ENCODE measurements around the gene STYXL2. TPM values are rescaled to one million over a fixed set of nuclear protein-coding genes. Genes with fewer than 3 reads are reported as not detected.

Gene STYXL2
- total and polyA plus RNA-seq, 2 experiments from 2014 or later: 0.17 to 0.40 TPM

GRCh38 chr1:167132301-167133010 lies 38.6 kb downstream of the STYXL2 start:
- Histone ChIP-seq H3K9me2 (ENCODE audit: insufficient read depth) (peaks cover 3% of the 10 kb centered on the region; the same call in 1 of the 2 replicates), H3K4me1 (ENCODE audit: insufficient read depth) (peaks cover 26% of the 10 kb centered on the region), H2AFZ (no peak overlapping the region), H3K27me3 (ENCODE audit: insufficient read depth) (no peaks in the 10 kb centered on the region), H3K4me2 (no peak overlapping the region), H4K20me1 (replicated peaks; ENCODE audit: insufficient read depth) (no peaks in the 10 kb centered on the region), H3K4me3 (no peak overlapping the region), H3K36me3 (ENCODE audit: insufficient read depth) (no peaks in the 10 kb centered on the region), H3K79me2 (replicated peaks; ENCODE audit: insufficient read depth) (no peaks in the 10 kb centered on the region), H3F3A (replicated peaks; ENCODE audit: low read depth) (no peaks in the 10 kb centered on the region), H3K27ac (ENCODE audit: low read depth) (no peak overlapping the region)
- ATAC-seq: no peak
- Mint-ChIP-seq H3K27ac (no peak overlapping the region), H3K4me1 (peaks cover 25% of the 10 kb centered on the region), H3K9me3 (peaks cover 4% of the 10 kb centered on the region; the same call in 2 of the 3 replicates), H3K36me3 (ENCODE audit: low read depth) (peaks cover 5% of the 10 kb centered on the region; the same call in 1 of the 3 replicates), H3K4me3 (no peak overlapping the region), H3K27me3 (ENCODE audit: insufficient read depth, low read depth, poor library complexity) (peaks cover 6% of the 10 kb centered on the region)
- no peak for DNase-seq (ENCODE audit: low spot score)
- no peak for TF ChIP-seq STAT1 (IDR thresholded peaks at IDR 0.05; ENCODE audit: unreplicated experiment)
- TF ChIP-seq NANOG (IDR thresholded peaks at IDR 0.05; ENCODE audit: borderline replicate concordance): no peak
- TF ChIP-seq, protein P1, sequence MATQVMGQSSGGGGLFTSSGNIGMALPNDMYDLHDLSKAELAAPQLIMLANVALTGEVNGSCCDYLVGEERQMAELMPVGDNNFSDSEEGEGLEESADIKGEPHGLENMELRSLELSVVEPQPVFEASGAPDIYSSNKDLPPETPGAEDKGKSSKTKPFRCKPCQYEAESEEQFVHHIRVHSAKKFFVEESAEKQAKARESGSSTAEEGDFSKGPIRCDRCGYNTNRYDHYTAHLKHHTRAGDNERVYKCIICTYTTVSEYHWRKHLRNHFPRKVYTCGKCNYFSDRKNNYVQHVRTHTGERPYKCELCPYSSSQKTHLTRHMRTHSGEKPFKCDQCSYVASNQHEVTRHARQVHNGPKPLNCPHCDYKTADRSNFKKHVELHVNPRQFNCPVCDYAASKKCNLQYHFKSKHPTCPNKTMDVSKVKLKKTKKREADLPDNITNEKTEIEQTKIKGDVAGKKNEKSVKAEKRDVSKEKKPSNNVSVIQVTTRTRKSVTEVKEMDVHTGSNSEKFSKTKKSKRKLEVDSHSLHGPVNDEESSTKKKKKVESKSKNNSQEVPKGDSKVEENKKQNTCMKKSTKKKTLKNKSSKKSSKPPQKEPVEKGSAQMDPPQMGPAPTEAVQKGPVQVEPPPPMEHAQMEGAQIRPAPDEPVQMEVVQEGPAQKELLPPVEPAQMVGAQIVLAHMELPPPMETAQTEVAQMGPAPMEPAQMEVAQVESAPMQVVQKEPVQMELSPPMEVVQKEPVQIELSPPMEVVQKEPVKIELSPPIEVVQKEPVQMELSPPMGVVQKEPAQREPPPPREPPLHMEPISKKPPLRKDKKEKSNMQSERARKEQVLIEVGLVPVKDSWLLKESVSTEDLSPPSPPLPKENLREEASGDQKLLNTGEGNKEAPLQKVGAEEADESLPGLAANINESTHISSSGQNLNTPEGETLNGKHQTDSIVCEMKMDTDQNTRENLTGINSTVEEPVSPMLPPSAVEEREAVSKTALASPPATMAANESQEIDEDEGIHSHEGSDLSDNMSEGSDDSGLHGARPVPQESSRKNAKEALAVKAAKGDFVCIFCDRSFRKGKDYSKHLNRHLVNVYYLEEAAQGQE (IDR thresholded peaks at IDR 0.05; ENCODE audit: unreplicated experiment): no peak
- TF ChIP-seq, protein P2, sequence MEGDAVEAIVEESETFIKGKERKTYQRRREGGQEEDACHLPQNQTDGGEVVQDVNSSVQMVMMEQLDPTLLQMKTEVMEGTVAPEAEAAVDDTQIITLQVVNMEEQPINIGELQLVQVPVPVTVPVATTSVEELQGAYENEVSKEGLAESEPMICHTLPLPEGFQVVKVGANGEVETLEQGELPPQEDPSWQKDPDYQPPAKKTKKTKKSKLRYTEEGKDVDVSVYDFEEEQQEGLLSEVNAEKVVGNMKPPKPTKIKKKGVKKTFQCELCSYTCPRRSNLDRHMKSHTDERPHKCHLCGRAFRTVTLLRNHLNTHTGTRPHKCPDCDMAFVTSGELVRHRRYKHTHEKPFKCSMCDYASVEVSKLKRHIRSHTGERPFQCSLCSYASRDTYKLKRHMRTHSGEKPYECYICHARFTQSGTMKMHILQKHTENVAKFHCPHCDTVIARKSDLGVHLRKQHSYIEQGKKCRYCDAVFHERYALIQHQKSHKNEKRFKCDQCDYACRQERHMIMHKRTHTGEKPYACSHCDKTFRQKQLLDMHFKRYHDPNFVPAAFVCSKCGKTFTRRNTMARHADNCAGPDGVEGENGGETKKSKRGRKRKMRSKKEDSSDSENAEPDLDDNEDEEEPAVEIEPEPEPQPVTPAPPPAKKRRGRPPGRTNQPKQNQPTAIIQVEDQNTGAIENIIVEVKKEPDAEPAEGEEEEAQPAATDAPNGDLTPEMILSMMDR (conservative IDR thresholded peaks at IDR 0.05; ENCODE audit: low read depth in 2 of 2): no peak
- no peak for TF ChIP-seq ZNF462 (CRISPR knock-in tag; IDR thresholded peaks at IDR 0.05)
- no peak for TF ChIP-seq EZH2 (IDR thresholded peaks at IDR 0.05; ENCODE audit: low read depth, unreplicated experiment)
- TF ChIP-seq CREB1 (CRISPR knock-in tag; IDR thresholded peaks at IDR 0.05; ENCODE audit: low read depth): no peak
- no peak for TF ChIP-seq JUNB (IDR thresholded peaks at IDR 0.05; ENCODE audit: unreplicated experiment)
- no peak for TF ChIP-seq ZNF114 (CRISPR knock-in tag; IDR thresholded peaks at IDR 0.05)
- no peak for TF ChIP-seq EZH2phosphoT487 (IDR thresholded peaks at IDR 0.05; ENCODE audit: unreplicated experiment)
- no peak for TF ChIP-seq POLR2AphosphoS5 (IDR thresholded peaks at IDR 0.05; ENCODE audit: low read depth)
- no peak for TF ChIP-seq ZNF331 (CRISPR knock-in tag; IDR thresholded peaks at IDR 0.05; ENCODE audit: low read depth)
- TF ChIP-seq, protein P3, sequence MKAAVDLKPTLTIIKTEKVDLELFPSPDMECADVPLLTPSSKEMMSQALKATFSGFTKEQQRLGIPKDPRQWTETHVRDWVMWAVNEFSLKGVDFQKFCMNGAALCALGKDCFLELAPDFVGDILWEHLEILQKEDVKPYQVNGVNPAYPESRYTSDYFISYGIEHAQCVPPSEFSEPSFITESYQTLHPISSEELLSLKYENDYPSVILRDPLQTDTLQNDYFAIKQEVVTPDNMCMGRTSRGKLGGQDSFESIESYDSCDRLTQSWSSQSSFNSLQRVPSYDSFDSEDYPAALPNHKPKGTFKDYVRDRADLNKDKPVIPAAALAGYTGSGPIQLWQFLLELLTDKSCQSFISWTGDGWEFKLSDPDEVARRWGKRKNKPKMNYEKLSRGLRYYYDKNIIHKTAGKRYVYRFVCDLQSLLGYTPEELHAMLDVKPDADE (IDR thresholded peaks at IDR 0.05): no peak
